ENCODE data around the gene KAT2B. TPM values are rescaled to one million over a fixed set of nuclear protein-coding genes. Genes with fewer than 3 reads are reported as not detected.

The KAT2B gene
- 57.5 and 60.3 TPM in 2 replicates for total RNA-seq
- total RNA-seq (2013) = 50.8 TPM
- 21.7 and 21.9 TPM in 2 replicates for polyA plus RNA-seq
- 27.4 and 27.9 TPM in 2 replicates for polyA minus RNA-seq

- Mint-ChIP-seq H3K27me3 (no peaks in the 10 kb centered on the region), H3K27ac (peak within 1 kb of the TSS; percentile 98), H3K9me3 (ENCODE audit: insufficient read depth) (no peaks in the 10 kb centered on the region), H3K4me3 (peak within 1 kb of the TSS; percentile 97), H3K4me1 (peaks cover 43% of the 10 kb centered on the region)
- H2AFZ ChIP-seq (ENCODE audit: insufficient read depth, low read depth, low read length, poor library complexity, severe bottlenecking) = peak within 1 kb of the TSS; percentile 91
- no peaks in the 10 kb centered on the region for H3K27me3 ChIP-seq (replicated peaks in 1 of 4; ENCODE audit: control extremely low read depth in 1 of 4, control insufficient read depth in 3 of 4, insufficient read depth in 4 of 4, low read length in 3 of 4)
- H3K27ac ChIP-seq (ENCODE audit: low read length in 2 of 2) = peak within 1 kb of the TSS; percentile 85 to 87
- H3K79me2 ChIP-seq (ENCODE audit: control insufficient read depth, insufficient read depth, low read length) = peaks cover 43% of the 10 kb centered on the region
- CTCF ChIA-PET = interaction anchor here (1.0 to 2.7 kb wide), 5 partner anchors 15 to 147 kb away, joined by 3 to 14 read pairs (median 5); partner anchors contain the start of gene SGO1
- H4K20me1 ChIP-seq (ENCODE audit: control insufficient read depth, insufficient read depth, low read length, poor library complexity, severe bottlenecking) = no peaks in the 10 kb centered on the region
- H3K36me3 ChIP-seq (replicated peaks in 1 of 2; ENCODE audit: control extremely low read depth in 1 of 2, control insufficient read depth in 1 of 2, extremely low read depth in 1 of 2, insufficient read depth in 2 of 2, low read length in 1 of 2) = no peaks in the 10 kb centered on the region
- WGBS (ENCODE audit: insufficient coverage) = under 1% methylated on average over 47 of the region's 75 CpGs
- peak within 1 kb of the TSS; percentile 71 for H3K9ac ChIP-seq (ENCODE audit: low read length)
- intact Hi-C loops (cut with micrococcal nuclease) = loop anchor here (1.0 to 5.0 kb wide), 8 partner anchors 8 to 1618 kb away; partner anchors contain the start of genes KCNH8 and RAB5A
- DNase-seq = peak; percentile 93
- TF ChIP-seq EZH2 (IDR thresholded peaks at IDR 0.05; ENCODE audit: borderline replicate concordance, insufficient read depth, low read depth, low read length, poor library complexity, severe bottlenecking) (no peak), CTCF (IDR thresholded peaks at IDR 0.05) (peak; percentile 85)
- H3K4me3 ChIP-seq (ENCODE audit: control extremely low read depth in 1 of 5, extremely low read depth in 1 of 5, insufficient read depth in 1 of 5, low read depth in 2 of 5, low read length in 4 of 5) = peak within 1 kb of the TSS; percentile 68 to 87 (median 84)
- peaks cover 43 to 50% of the 10 kb centered on the region in 2 donors for H3K4me1 ChIP-seq (ENCODE audit: control insufficient read depth in 2 of 2, insufficient read depth in 2 of 2, low read length in 2 of 2)
- no peaks in the 10 kb centered on the region for H3K9me3 ChIP-seq (ENCODE audit: control extremely low read depth in 1 of 3, control insufficient read depth in 2 of 3, insufficient read depth in 1 of 3, low read length in 2 of 3)
- POLR2A ChIA-PET = interaction anchor here (1.4 to 1.7 kb wide), 3 partner anchors 86 to 146 kb away, joined by 5 to 7 read pairs (median 7); partner anchors contain the start of genes RAB5A and SGO1
- ATAC-seq (ENCODE audit: low read depth) = peak; percentile 74
- H3K4me2 ChIP-seq (replicated peaks; ENCODE audit: low read depth, low read length, poor library complexity, severe bottlenecking) = peak within 1 kb of the TSS; percentile 85
These were observed at the start of gene KAT2B for GRCh38 chr3:20039765-20040547. TSS of gene KAT2B (plus strand) at chr3:20040446. CDS start at chr3:20040478, 32 bp downstream.

- Mint-ChIP-seq H3K4me3 (no peak overlapping the region), H3K4me1 (no peaks in the 10 kb centered on the region), H3K9me3 (ENCODE audit: insufficient read depth) (no peaks in the 10 kb centered on the region), H3K27me3 (no peaks in the 10 kb centered on the region), H3K27ac (no peak overlapping the region)
- no peak overlapping the region for H3K27ac ChIP-seq (ENCODE audit: low read length in 2 of 2)
- no peaks in the 10 kb centered on the region for H3K79me2 ChIP-seq (ENCODE audit: control insufficient read depth, insufficient read depth, low read length)
- H3K4me1 ChIP-seq (ENCODE audit: control insufficient read depth in 2 of 2, insufficient read depth in 2 of 2, low read length in 2 of 2) = no peaks in the 10 kb centered on the region
- ATAC-seq (ENCODE audit: low read depth) (no peak), DNase-seq (no peak)
- CTCF ChIA-PET = no interaction called here
- no peak overlapping the region for H3K4me2 ChIP-seq (replicated peaks; ENCODE audit: low read depth, low read length, poor library complexity, severe bottlenecking)
- H4K20me1 ChIP-seq (ENCODE audit: control insufficient read depth, insufficient read depth, low read length, poor library complexity, severe bottlenecking) = no peaks in the 10 kb centered on the region
- H3K9me3 ChIP-seq (ENCODE audit: control extremely low read depth in 1 of 3, control insufficient read depth in 2 of 3, insufficient read depth in 1 of 3, low read length in 2 of 3) = peaks cover 0 to 3% (median 0%) of the 10 kb centered on the region in 3 donors
- H3K36me3 ChIP-seq (replicated peaks in 1 of 2; ENCODE audit: control extremely low read depth in 1 of 2, control insufficient read depth in 1 of 2, extremely low read depth in 1 of 2, insufficient read depth in 2 of 2, low read length in 1 of 2) = no peaks in the 10 kb centered on the region
- no peak overlapping the region for H2AFZ ChIP-seq (ENCODE audit: insufficient read depth, low read depth, low read length, poor library complexity, severe bottlenecking)
- H3K9ac ChIP-seq (ENCODE audit: low read length) = no peak overlapping the region
- no peak overlapping the region for H3K4me3 ChIP-seq (ENCODE audit: control extremely low read depth in 1 of 5, extremely low read depth in 1 of 5, insufficient read depth in 1 of 5, low read depth in 2 of 5, low read length in 4 of 5)
- no peak for TF ChIP-seq CTCF (IDR thresholded peaks at IDR 0.05)
- intact Hi-C loops (cut with micrococcal nuclease) = no loop called here
- POLR2A ChIA-PET = no interaction called here
- no peaks in the 10 kb centered on the region for H3K27me3 ChIP-seq (replicated peaks in 1 of 4; ENCODE audit: control extremely low read depth in 1 of 4, control insufficient read depth in 3 of 4, insufficient read depth in 4 of 4, low read length in 3 of 4)
- WGBS (ENCODE audit: insufficient coverage) = 100% methylated on average over 2 of the region's 2 CpGs
These were observed 45.5 kb upstream of the KAT2B start for GRCh38 chr3:19994796-19995195.

Measured in B cell (primary cell).